ENCODE measurements around the gene AVPR1B.

AVPR1B gene

DNA sequence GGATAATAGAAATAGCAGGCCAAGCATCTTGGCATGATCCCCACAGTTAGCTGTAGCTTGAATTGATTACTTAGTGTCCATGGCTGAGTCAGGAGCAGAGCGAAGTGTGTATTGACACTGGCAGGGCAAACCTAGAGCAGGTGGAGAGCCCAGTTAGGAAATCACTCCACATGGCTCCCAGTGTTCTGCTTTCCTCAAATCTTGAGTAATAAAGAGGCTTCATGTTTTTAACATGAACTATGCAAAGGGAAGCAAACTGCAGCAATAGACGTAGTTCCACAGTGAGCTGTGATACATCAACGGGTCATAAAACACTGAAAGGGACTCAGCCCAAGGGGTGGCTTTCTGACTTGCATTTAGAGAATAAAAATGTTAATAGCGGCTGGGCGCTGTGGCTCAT, 35.3 kb downstream of the AVPR1B start:
- Histone ChIP-seq H3K9me3 (ENCODE audit: control insufficient read depth in 2 of 2, low read length in 2 of 2) (no peaks in the 10 kb centered on the region), H3K9ac (ENCODE audit: low read length in 2 of 2) (no peak overlapping the region), H3K4me1 (ENCODE audit: control insufficient read depth, insufficient read depth, low read length) (no peaks in the 10 kb centered on the region), H3K27ac (ENCODE audit: low read length) (no peak overlapping the region), H3K27me3 (ENCODE audit: control insufficient read depth in 1 of 2, insufficient read depth in 2 of 2, low read length in 2 of 2) (peaks cover 0 to 2% of the 10 kb centered on the region in 2 donors), H3K4me3 (ENCODE audit: low read length in 2 of 2) (no peak overlapping the region), H3K36me3 (ENCODE audit: control insufficient read depth in 2 of 2, insufficient read depth in 2 of 2, low read length in 2 of 2) (no peaks in the 10 kb centered on the region)

DNA sequence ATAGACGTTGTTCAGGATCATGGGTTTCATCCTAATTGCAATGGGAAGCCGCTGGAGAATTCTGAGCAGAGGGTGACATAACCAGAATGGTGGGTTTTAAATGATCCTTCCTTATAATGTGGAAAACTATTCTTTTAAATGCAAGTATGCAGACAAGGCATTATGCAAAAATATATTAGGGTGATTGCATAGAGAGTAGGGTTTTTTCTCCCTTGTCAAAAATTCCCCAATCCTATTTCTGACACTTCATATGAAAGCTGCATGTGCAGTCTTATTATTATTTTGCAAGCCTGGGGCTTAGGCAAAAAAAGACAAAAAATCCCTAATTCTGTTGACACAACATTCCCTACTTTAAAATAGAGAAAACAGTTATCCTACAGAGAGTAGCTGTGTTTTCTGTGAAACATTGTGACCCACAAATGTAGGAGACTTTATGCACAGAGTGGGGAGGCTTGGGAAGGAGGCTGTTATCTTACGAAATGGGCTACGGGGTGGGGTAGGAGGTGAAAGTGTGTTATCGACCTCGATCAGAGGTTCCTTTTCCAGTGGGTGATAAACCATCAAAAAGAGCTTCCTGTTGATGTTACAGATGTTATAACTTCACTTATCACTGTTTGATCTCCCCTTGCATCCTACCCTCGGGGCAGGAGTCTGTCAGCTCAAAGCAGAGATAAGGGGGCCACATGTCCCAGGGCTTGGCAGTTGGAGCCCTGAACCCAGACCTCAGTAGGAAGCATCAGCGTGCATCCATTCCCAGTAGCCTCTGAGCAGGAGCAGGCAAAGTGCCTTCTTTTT, 37.0 kb downstream of the AVPR1B start:
- H3K9me3 ChIP-seq (ENCODE audit: control insufficient read depth in 2 of 2, low read length in 2 of 2) = no peaks in the 10 kb centered on the region
- H3K9ac ChIP-seq (ENCODE audit: low read length in 2 of 2) = no peak overlapping the region
- H3K36me3 ChIP-seq (ENCODE audit: control insufficient read depth in 2 of 2, insufficient read depth in 2 of 2, low read length in 2 of 2) = no peaks in the 10 kb centered on the region
- H3K27ac ChIP-seq (ENCODE audit: low read length) = no peak overlapping the region
- no peak overlapping the region for H3K4me3 ChIP-seq (ENCODE audit: low read length in 2 of 2)
- peaks cover 0 to 2% of the 10 kb centered on the region in 2 donors for H3K27me3 ChIP-seq (ENCODE audit: control insufficient read depth in 1 of 2, insufficient read depth in 2 of 2, low read length in 2 of 2)
- no peaks in the 10 kb centered on the region for H3K4me1 ChIP-seq (ENCODE audit: control insufficient read depth, insufficient read depth, low read length)

DNA sequence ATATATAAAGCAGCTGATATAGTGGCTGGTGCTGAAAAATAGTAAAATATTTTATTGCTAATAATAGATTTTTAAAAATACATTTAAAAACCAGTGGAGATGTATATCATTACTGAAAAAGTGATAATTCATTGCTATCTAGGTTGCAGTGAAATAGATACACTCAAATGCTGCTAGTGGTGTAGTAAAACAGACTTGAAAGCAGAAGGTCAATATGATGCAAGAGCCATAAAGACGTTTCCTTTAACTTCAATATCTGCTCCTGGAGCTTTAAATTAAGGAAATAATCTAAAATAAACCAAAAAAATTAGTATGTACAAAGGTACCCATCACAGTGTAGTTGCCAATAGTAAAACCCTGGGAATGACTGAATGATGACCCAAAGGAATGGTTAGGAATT, 38.1 kb downstream of the AVPR1B start:
- peaks cover 0 to 2% of the 10 kb centered on the region in 2 donors for H3K27me3 ChIP-seq (ENCODE audit: control insufficient read depth in 1 of 2, insufficient read depth in 2 of 2, low read length in 2 of 2)
- no peak overlapping the region for H3K9ac ChIP-seq (ENCODE audit: low read length in 2 of 2)
- H3K4me1 ChIP-seq (ENCODE audit: control insufficient read depth, insufficient read depth, low read length) = no peaks in the 10 kb centered on the region
- H3K4me3 ChIP-seq (ENCODE audit: low read length in 2 of 2) = no peak overlapping the region
- H3K9me3 ChIP-seq (ENCODE audit: control insufficient read depth in 2 of 2, low read length in 2 of 2) = no peaks in the 10 kb centered on the region
- no peaks in the 10 kb centered on the region for H3K36me3 ChIP-seq (ENCODE audit: control insufficient read depth in 2 of 2, insufficient read depth in 2 of 2, low read length in 2 of 2)
- no peak overlapping the region for H3K27ac ChIP-seq (ENCODE audit: low read length)

DNA sequence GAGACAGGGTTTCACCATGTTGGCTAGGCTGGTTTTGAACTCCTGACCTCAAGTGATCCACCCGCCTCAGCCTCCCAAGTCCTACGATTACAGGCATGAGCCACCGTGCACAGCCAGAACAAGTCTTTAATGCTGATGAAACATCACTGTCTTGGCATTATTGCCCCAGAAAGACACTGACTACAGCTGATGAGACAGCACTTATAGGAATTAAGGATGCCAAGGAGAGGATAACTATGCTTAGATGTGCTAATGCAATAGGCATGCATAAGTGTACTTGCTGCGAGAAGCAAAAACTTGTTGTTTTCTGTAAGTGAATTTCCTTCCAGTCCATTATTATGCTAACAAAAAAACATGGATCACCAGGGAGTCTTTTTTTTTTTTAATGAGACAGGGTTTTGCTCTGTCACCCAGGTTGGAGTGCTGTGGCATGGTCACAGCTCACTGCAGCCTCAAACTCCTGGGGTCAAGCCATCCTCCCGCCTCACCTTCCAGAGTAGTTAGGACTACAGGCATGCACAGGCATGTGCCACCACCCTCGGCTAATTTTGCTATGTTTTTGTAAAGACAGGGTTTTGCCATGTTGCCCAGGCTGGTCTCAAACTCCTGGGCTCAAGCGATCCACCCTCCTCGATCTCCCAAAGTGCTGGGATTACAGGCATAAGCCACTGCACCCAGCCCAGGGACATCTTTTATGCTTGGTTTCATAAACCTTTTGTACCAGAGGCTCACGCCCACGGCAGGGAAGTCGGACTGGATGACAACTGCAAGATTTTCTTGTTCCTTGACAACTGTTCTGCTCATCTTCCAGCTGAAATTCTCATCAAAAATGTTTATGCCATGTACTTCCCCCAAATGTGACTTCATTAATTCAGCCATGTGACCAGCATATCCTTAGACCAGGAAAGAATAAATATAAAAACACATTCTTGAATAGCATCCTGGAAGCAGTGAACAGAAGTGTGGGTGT, 41.1 kb downstream of the AVPR1B start:
- H3K9me3 ChIP-seq (ENCODE audit: control insufficient read depth in 2 of 2, low read length in 2 of 2) = no peaks in the 10 kb centered on the region
- H3K36me3 ChIP-seq (ENCODE audit: control insufficient read depth in 2 of 2, insufficient read depth in 2 of 2, low read length in 2 of 2) = no peaks in the 10 kb centered on the region
- H3K27ac ChIP-seq (ENCODE audit: low read length) = no peak overlapping the region
- H3K4me1 ChIP-seq (ENCODE audit: control insufficient read depth, insufficient read depth, low read length) = no peaks in the 10 kb centered on the region
- no peak overlapping the region for H3K9ac ChIP-seq (ENCODE audit: low read length in 2 of 2)
- no peaks in the 10 kb centered on the region for H3K27me3 ChIP-seq (ENCODE audit: control insufficient read depth in 1 of 2, insufficient read depth in 2 of 2, low read length in 2 of 2)
- H3K4me3 ChIP-seq (ENCODE audit: low read length in 2 of 2) = no peak overlapping the region

DNA sequence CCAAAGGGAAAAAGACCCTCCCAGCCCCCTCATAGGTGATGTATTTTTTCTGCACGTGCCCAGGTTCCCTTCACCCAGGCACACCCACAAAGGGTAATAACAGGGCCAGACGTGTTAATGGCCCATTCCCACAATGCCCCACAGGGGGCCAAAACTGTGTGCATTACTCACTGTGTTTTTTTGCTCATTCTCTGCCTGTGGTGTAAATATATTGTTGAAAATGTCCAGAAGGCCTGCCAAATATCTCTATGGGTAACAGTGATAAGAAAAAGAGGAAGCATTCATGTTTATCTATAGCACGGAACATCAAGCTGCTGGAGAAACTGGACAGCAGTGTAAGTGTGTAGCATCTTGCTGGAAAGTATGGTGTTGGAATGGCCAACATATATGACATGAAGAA, 42.3 kb downstream of the AVPR1B start:
- no peaks in the 10 kb centered on the region for H3K36me3 ChIP-seq (ENCODE audit: control insufficient read depth in 2 of 2, insufficient read depth in 2 of 2, low read length in 2 of 2)
- H3K4me3 ChIP-seq (ENCODE audit: low read length in 2 of 2) = no peak overlapping the region
- H3K9me3 ChIP-seq (ENCODE audit: control insufficient read depth in 2 of 2, low read length in 2 of 2) = no peaks in the 10 kb centered on the region
- H3K9ac ChIP-seq (ENCODE audit: low read length in 2 of 2) = no peak overlapping the region
- H3K4me1 ChIP-seq (ENCODE audit: control insufficient read depth, insufficient read depth, low read length) = no peaks in the 10 kb centered on the region
- no peaks in the 10 kb centered on the region for H3K27me3 ChIP-seq (ENCODE audit: control insufficient read depth in 1 of 2, insufficient read depth in 2 of 2, low read length in 2 of 2)
- H3K27ac ChIP-seq (ENCODE audit: low read length) = no peak overlapping the region

DNA sequence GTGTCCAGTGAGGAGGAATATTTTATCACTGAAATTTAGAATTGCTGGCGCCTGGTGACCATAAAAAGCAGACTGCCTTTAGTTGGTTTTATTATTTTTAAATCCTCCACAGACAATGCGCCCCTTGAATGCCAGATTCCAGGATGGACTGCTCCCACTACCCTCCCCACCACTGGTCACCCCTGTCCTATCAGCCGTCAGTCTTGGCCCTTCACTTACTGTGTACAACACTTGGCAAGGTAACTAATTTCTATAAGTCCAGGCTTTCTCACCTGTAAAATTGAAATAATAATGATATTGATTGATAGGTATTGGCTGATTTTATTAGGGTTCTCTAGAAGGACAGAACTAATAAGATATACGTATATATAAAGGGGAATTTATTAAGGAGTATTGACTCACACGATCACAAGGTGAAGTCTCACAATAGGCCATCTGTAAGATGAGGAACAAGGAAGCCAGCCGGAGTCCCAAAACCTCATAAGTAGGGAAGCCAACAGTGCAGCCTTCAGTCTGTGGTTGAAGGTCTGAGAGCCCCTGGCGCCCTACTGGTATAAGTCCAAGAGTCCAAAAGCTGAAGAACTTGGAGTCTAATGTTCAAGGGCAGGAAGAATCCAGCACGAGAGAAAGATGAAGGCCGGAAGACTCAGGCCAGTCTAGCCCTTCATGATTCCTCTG, 46.4 kb downstream of the AVPR1B start:
- no peaks in the 10 kb centered on the region for H3K36me3 ChIP-seq (ENCODE audit: control insufficient read depth in 2 of 2, insufficient read depth in 2 of 2, low read length in 2 of 2)
- no peaks in the 10 kb centered on the region for H3K27me3 ChIP-seq (ENCODE audit: control insufficient read depth in 1 of 2, insufficient read depth in 2 of 2, low read length in 2 of 2)
- no peaks in the 10 kb centered on the region for H3K9me3 ChIP-seq (ENCODE audit: control insufficient read depth in 2 of 2, low read length in 2 of 2)
- no peaks in the 10 kb centered on the region for H3K4me1 ChIP-seq (ENCODE audit: control insufficient read depth, insufficient read depth, low read length)
- no peak overlapping the region for H3K4me3 ChIP-seq (ENCODE audit: low read length in 2 of 2)
- no peak overlapping the region for H3K27ac ChIP-seq (ENCODE audit: low read length)
- H3K9ac ChIP-seq (ENCODE audit: low read length in 2 of 2) = no peak overlapping the region

DNA sequence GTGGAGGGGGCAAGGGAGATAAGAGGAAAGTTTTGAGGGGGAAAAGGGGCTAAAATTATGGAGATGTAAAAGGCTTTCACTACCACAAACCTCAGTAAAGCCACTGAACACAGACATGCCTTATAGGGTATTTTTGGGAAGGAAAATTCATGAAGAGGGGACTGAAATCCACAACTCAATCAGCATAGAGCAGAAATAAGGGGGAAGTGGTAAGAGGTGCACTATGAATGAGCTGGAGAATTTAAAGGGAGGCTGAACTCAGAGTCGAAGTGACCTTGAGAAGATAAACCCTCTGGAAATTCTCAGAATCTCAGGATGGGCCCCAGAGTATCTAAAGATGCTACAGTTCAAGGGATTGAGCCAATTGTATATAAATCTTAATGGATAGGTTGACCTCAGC, 48.9 kb downstream of the AVPR1B start:
- Histone ChIP-seq H3K27ac (ENCODE audit: low read length) (no peak overlapping the region), H3K9me3 (ENCODE audit: control insufficient read depth in 2 of 2, low read length in 2 of 2) (no peaks in the 10 kb centered on the region), H3K9ac (ENCODE audit: low read length in 2 of 2) (no peak overlapping the region), H3K4me1 (ENCODE audit: control insufficient read depth, insufficient read depth, low read length) (no peaks in the 10 kb centered on the region), H3K4me3 (ENCODE audit: low read length in 2 of 2) (no peak overlapping the region), H3K27me3 (ENCODE audit: control insufficient read depth in 1 of 2, insufficient read depth in 2 of 2, low read length in 2 of 2) (no peaks in the 10 kb centered on the region), H3K36me3 (ENCODE audit: control insufficient read depth in 2 of 2, insufficient read depth in 2 of 2, low read length in 2 of 2) (no peaks in the 10 kb centered on the region)

DNA sequence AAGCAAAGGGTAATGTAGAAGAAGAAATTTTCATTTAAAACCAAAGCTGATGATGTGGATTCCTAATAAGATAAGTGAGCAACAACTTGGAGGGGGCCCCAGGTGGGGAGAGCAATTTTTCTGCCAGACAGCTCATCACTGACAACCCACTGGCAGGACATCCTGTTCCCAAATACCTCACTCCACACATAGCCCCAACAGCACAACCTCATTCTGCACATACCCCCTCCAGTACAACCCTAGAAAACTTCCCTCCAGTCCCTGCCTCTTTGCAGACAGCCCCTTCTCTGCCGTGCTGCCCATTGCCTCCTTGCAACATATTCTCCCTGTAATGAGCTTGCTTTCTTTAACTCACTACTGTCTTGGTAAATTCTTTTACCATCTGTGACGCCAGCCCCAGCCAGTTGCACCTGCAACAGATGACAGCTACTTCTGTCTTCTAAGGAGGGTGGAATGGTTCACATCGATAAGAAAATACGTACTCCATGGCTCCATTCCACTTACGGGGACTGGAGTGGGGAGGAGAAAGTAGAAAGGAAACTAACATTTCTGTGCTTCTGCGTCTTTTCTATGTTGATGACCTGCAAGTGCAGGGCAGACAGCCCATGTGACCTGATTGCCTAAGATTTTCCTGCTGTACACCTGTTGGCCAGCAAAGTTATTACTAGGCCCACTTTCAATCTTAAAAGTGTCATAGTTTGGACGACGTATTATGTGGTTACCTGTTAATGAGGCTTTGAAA, 49.5 kb downstream of the AVPR1B start:
- H3K4me1 ChIP-seq (ENCODE audit: control insufficient read depth, insufficient read depth, low read length) = no peaks in the 10 kb centered on the region
- no peaks in the 10 kb centered on the region for H3K9me3 ChIP-seq (ENCODE audit: control insufficient read depth in 2 of 2, low read length in 2 of 2)
- no peak overlapping the region for H3K9ac ChIP-seq (ENCODE audit: low read length in 2 of 2)
- H3K27ac ChIP-seq (ENCODE audit: low read length) = no peak overlapping the region
- no peaks in the 10 kb centered on the region for H3K27me3 ChIP-seq (ENCODE audit: control insufficient read depth in 1 of 2, insufficient read depth in 2 of 2, low read length in 2 of 2)
- H3K4me3 ChIP-seq (ENCODE audit: low read length in 2 of 2) = no peak overlapping the region
- H3K36me3 ChIP-seq (ENCODE audit: control insufficient read depth in 2 of 2, insufficient read depth in 2 of 2, low read length in 2 of 2) = no peaks in the 10 kb centered on the region

DNA sequence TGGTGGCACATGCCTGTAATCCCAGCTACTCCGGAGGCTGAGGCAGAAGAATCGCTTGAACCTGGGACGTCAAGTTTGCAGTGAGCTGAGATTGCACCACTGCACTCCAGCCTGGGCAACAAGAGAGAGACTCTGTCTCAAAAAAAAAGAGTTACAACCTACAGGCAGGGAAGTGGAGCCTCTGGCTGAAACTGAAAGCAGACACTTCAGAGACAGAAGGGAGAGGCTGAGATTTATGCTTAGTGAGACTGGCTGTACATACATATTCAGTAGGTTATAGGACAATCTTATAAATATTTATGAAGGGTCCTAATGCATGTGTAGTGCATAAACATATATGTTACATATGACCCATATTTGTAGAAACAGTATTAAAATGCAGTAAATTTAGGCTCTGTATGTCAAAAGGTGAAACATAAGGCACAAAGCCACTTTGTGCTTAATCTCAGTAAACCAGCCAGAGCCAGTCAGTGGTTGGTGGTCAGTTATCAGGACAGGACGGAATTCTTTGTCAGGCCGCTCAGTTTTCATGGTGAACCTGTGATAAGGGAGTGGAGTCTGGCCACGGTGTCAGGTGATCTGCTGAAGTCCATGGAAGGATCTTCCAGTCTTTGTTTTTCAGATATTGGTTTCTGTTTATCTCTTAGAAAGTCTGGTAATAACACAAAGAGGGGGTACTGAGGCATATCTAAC, 50.6 kb downstream of the AVPR1B start:
- H3K4me3 ChIP-seq (ENCODE audit: low read length in 2 of 2) = no peak overlapping the region
- H3K9ac ChIP-seq (ENCODE audit: low read length in 2 of 2) = no peak overlapping the region
- no peaks in the 10 kb centered on the region for H3K9me3 ChIP-seq (ENCODE audit: control insufficient read depth in 2 of 2, low read length in 2 of 2)
- no peaks in the 10 kb centered on the region for H3K36me3 ChIP-seq (ENCODE audit: control insufficient read depth in 2 of 2, insufficient read depth in 2 of 2, low read length in 2 of 2)
- H3K27ac ChIP-seq (ENCODE audit: low read length) = no peak overlapping the region
- H3K27me3 ChIP-seq (ENCODE audit: control insufficient read depth in 1 of 2, insufficient read depth in 2 of 2, low read length in 2 of 2) = no peaks in the 10 kb centered on the region
- H3K4me1 ChIP-seq (ENCODE audit: control insufficient read depth, insufficient read depth, low read length) = no peaks in the 10 kb centered on the region
